ENCODE measurements around the gene TOMM40.
"Not testable (repeated sequence)": the region's sequence is repeated elsewhere in the genome, so short reads cannot be mapped to it uniquely, and the experiment has no call there.

TOMM40 gene

GRCh38 chr19:44887648-44888047 is 3.4 kb upstream of the TOMM40 start:
- TF ChIP-seq CTCF (conservative IDR thresholded peaks at IDR 0.05; ENCODE audit: low read depth): no peak
- POLR2A ChIA-PET (ENCODE audit: low non-redundant PET): no interaction called here

DNA sequence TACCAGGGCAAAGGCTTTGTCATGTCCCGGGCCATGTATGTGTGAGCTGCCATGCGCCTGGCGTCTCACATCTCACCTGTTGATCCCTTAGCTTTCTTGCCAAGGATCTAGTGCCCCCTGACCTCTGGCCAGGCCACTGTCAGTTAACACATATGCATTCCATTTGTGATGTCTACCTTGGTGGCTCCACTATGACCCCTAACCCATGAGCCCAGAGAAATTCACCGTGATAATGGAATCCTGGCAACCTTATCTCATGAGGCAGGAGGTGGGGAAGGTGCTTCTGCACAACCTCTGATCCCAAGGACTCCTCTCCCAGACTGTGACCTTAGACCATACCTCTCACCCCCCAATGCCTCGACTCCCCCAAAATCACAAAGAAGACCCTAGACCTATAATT is 2.7 kb upstream of the TOMM40 start:
- DNase-seq (ENCODE audit: low spot score); POLR2A ChIA-PET (ENCODE audit: low non-redundant PET); H3K27ac ChIP-seq; CTCF ChIA-PET: not testable (repeated sequence)

More at GRCh38 chr19:44887648-44888047, 3.4 kb upstream of the TOMM40 start:
- CTCF ChIA-PET: no interaction called here
- H3K27ac ChIP-seq: no peak overlapping the region; the same call in 1 of the 2 replicates
- DNase-seq (ENCODE audit: low spot score): no peak

- no peak for TF ChIP-seq CTCF (conservative IDR thresholded peaks at IDR 0.05; ENCODE audit: low read depth)
- POLR2A ChIA-PET (ENCODE audit: low non-redundant PET): interaction anchor here (0.5 to 0.7 kb wide), 3 partner anchors 8 to 64 kb away, joined by 3 to 5 read pairs (median 4); no protein-coding TSS in a partner anchor
- H3K27ac ChIP-seq: peak overlapping the region; percentile 93
- CTCF ChIA-PET: interaction anchor here (0.6 to 1.2 kb wide), 4 partner anchors 8 to 493 kb away, joined by 3 to 6 read pairs (median 3); no protein-coding TSS in a partner anchor
- DNase-seq (ENCODE audit: low spot score): no peak
These were observed 1.2 kb upstream of the TOMM40 start for GRCh38 chr19:44889830-44890365.

DNA sequence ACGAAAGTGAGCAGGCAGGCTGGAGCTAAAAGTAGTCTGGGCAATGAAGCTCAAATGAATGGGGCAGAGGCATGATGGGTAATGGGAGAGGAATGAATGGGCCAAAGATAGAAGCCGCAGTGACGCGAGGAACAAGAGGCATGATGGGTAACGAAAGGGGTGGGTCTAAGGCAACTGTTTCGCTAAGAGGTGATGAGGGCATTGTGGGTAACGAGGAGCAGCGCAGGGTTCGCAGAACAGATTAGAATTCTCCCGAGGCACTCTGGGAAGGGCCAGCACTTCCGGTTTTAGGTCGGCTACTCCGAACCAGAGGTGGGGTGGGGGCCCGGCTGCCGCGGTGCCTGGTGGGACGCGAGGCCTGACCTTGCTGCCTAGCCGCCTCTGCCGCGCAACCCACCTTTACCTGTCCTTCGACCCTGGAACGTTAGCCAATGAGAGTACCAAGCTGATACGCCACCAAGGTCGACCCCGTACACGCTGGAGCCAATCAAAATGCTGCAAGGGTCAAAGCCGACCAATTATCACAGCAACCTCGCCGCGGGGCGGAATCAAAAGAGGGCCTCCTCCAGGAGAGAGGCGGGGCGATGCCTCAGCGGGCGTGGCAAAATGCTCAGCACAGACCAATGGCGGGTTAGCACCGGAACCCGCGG is 563 bp upstream of the TOMM40 start:
- peak overlapping the region; percentile 93 for H3K27ac ChIP-seq
- DNase-seq (ENCODE audit: low spot score): peak; percentile 99
- POLR2A ChIA-PET (ENCODE audit: low non-redundant PET): interaction anchor here (0.6 to 0.7 kb wide), 5 partner anchors 9 to 1915 kb away, joined by 3 to 5 read pairs (median 4); no protein-coding TSS in a partner anchor
- CTCF ChIA-PET: interaction anchor here (0.6 to 1.2 kb wide), 4 partner anchors 9 to 492 kb away, joined by 3 to 6 read pairs (median 3); no protein-coding TSS in a partner anchor
- TF ChIP-seq CTCF (conservative IDR thresholded peaks at IDR 0.05; ENCODE audit: low read depth): no peak

- H3K27ac ChIP-seq: peak overlapping the region; percentile 93
- TF ChIP-seq CTCF (conservative IDR thresholded peaks at IDR 0.05; ENCODE audit: low read depth): no peak
- CTCF ChIA-PET: interaction anchor here (1.2 kb wide), 1 partner anchor 11 kb away, joined by 4 read pairs; no protein-coding TSS in a partner anchor
- POLR2A ChIA-PET (ENCODE audit: low non-redundant PET): no interaction called here
- DNase-seq (ENCODE audit: low spot score): no peak
These were observed 1.9 kb downstream of the TOMM40 start for GRCh38 chr19:44892932-44893331.

- CTCF ChIA-PET: interaction anchor here (1.2 kb wide), 1 partner anchor 11 kb away, joined by 4 read pairs; no protein-coding TSS in a partner anchor
- peak overlapping the region; percentile 93 for H3K27ac ChIP-seq
- POLR2A ChIA-PET (ENCODE audit: low non-redundant PET): no interaction called here
- DNase-seq (ENCODE audit: low spot score): no peak
- TF ChIP-seq CTCF (conservative IDR thresholded peaks at IDR 0.05; ENCODE audit: low read depth): no peak
These were observed 2.4 kb downstream of the TOMM40 start for GRCh38 chr19:44893332-44894051.
